ENCODE data around the gene HOMER3. TPM values are rescaled to one million over a fixed set of nuclear protein-coding genes. Genes with fewer than 3 reads are reported as not detected.

The HOMER3 gene
- total RNA-seq, 1 experiment from 2014 or later, result 58.9 TPM

DNA sequence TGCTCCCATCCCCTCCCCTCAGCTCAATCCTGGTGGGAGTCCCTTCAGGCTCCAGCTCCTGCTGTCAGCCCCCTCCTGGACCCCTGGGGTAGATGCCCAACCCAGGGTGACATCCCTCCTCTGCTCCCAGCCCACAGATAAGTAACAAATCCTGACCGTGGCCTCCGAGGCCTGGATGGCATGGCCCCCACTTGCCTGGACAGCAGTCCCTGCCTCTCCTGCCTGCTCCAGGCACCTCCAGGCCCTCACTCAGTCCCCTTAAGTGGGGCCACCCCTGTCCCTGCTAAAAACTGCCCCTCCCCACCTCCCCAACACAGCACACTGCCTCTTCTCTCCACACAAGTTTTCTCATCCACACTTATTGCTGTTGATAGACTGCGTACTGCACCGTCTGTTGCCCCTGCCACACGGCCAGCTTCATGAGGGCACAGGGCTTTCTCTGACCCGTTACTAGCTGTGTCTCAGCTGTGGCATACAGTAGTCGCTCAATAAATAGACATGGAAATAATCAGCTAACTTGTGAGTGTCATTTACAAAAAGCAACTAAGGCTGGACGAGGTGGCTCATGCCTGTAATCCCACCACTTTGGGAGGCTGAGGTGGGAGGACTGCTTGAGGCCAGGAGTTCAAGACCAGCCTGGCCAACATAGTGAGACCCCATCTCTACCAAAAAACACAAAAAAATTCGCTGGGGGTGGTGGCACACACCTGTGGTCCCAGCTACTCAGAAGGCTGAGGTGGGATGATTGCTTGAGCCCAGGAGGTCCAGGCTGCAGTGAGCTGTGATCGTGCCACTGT lies 50.9 kb downstream of the HOMER3 start:
- Mint-ChIP-seq H3K4me3 (ENCODE audit: unreplicated experiment) (no peak overlapping the region), H3K4me1 (ENCODE audit: insufficient read depth, unreplicated experiment) (no peaks in the 10 kb centered on the region), H3K36me3 (ENCODE audit: insufficient read depth, unreplicated experiment) (no peaks in the 10 kb centered on the region), H3K27ac (ENCODE audit: low read depth, unreplicated experiment) (no peak overlapping the region), H3K9me3 (ENCODE audit: unreplicated experiment) (no peaks in the 10 kb centered on the region), H3K27me3 (ENCODE audit: insufficient read depth, unreplicated experiment) (peaks cover 17% of the 10 kb centered on the region)
- TF ChIP-seq, protein P1, sequence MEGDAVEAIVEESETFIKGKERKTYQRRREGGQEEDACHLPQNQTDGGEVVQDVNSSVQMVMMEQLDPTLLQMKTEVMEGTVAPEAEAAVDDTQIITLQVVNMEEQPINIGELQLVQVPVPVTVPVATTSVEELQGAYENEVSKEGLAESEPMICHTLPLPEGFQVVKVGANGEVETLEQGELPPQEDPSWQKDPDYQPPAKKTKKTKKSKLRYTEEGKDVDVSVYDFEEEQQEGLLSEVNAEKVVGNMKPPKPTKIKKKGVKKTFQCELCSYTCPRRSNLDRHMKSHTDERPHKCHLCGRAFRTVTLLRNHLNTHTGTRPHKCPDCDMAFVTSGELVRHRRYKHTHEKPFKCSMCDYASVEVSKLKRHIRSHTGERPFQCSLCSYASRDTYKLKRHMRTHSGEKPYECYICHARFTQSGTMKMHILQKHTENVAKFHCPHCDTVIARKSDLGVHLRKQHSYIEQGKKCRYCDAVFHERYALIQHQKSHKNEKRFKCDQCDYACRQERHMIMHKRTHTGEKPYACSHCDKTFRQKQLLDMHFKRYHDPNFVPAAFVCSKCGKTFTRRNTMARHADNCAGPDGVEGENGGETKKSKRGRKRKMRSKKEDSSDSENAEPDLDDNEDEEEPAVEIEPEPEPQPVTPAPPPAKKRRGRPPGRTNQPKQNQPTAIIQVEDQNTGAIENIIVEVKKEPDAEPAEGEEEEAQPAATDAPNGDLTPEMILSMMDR (IDR thresholded peaks at IDR 0.05; ENCODE audit: unreplicated experiment), result no peak
- ChIA-PET POLR2A (interaction anchor here (0.6 kb wide), 2 partner anchors 96 to 608 kb away, joined by 4 read pairs; partner anchors contain the start of gene JUND), CTCF (interaction anchor here (0.6 to 1.3 kb wide), 4 partner anchors 24 to 622 kb away, joined by 3 to 4 read pairs (median 4); no protein-coding TSS in a partner anchor)
- intact Hi-C loops (cut with micrococcal nuclease), result no loop called here
- no peak for DNase-seq (ENCODE audit: unreplicated experiment)
- no TSS peak for BruUV-seq (replicated peaks)

GRCh38 chr19:18886972-18887371 lies 54.0 kb downstream of the HOMER3 start:
- Mint-ChIP-seq H3K9me3 (ENCODE audit: unreplicated experiment) (no peaks in the 10 kb centered on the region), H3K27me3 (ENCODE audit: insufficient read depth, unreplicated experiment) (no peaks in the 10 kb centered on the region), H3K4me1 (ENCODE audit: insufficient read depth, unreplicated experiment) (peaks cover 10% of the 10 kb centered on the region), H3K27ac (ENCODE audit: low read depth, unreplicated experiment) (no peak overlapping the region), H3K4me3 (ENCODE audit: unreplicated experiment) (no peak overlapping the region), H3K36me3 (ENCODE audit: insufficient read depth, unreplicated experiment) (no peaks in the 10 kb centered on the region)
- intact Hi-C loops (cut with micrococcal nuclease), result no loop called here
- POLR2A ChIA-PET, result no interaction called here
- CTCF ChIA-PET, result no interaction called here
- TF ChIP-seq, protein P1 (IDR thresholded peaks at IDR 0.05; ENCODE audit: unreplicated experiment), result no peak
- no TSS peak for BruUV-seq (replicated peaks)
- DNase-seq (ENCODE audit: unreplicated experiment), result no peak

DNA sequence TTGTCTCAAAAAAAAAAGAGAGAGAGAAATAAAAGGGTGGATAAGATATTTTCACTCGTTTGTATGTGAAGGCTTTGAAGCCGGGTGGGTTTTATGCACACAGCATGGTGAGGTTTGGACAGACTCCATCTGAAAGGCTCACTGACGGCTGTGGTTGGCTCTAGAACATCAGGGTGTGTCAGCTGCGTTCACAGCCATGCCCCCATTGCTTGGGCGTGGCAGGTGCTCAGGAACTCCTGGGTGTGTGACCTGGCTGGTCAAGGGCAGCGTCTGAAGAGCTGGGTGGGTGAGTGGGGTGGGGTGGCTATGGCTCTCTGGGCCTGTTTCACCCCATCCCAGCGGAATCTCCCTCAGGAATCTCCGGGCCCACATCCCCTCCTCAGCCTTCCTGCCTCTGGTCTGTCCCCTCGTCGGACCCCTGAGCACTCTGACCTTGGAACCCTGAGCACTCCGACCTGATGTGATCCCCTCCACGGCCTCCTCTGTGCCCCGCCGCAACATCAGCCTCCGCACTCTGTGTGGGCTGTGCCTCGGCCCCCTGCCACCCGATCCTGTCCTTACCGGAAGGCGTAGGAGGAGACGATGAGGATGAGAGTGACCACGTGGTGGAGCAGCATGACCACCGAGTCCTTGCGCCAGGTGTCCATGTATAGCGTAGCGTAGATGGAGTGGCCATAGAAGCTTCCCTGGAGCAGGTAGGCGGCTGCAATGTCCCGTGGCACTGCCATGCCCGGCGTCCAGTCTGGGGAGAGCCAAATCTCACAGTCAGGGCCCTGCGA lies 57.3 kb downstream of the HOMER3 start:
- no TSS peak for BruUV-seq (replicated peaks)
- ChIA-PET POLR2A (interaction anchor here (1.5 kb wide), 1 partner anchor 12 kb away, joined by 4 read pairs; no protein-coding TSS in a partner anchor), CTCF (interaction anchor here (0.6 to 1.1 kb wide), 3 partner anchors 36 to 290 kb away, joined by 3 read pairs; no protein-coding TSS in a partner anchor)
- no peak for DNase-seq (ENCODE audit: unreplicated experiment)
- Mint-ChIP-seq H3K9me3 (ENCODE audit: unreplicated experiment) (no peaks in the 10 kb centered on the region), H3K4me3 (ENCODE audit: unreplicated experiment) (no peak overlapping the region), H3K4me1 (ENCODE audit: insufficient read depth, unreplicated experiment) (peaks cover 10% of the 10 kb centered on the region), H3K27me3 (ENCODE audit: insufficient read depth, unreplicated experiment) (no peaks in the 10 kb centered on the region), H3K27ac (ENCODE audit: low read depth, unreplicated experiment) (no peak overlapping the region), H3K36me3 (ENCODE audit: insufficient read depth, unreplicated experiment) (peaks cover under 1% of the 10 kb centered on the region)
- intact Hi-C loops (cut with micrococcal nuclease), result no loop called here
- TF ChIP-seq, protein P1 (IDR thresholded peaks at IDR 0.05; ENCODE audit: unreplicated experiment), result no peak

GRCh38 chr19:18881491-18881890 lies 59.5 kb downstream of the HOMER3 start:
- intact Hi-C loops (cut with micrococcal nuclease), result no loop called here
- Mint-ChIP-seq H3K27ac (ENCODE audit: low read depth, unreplicated experiment) (no peak overlapping the region), H3K4me3 (ENCODE audit: unreplicated experiment) (no peak overlapping the region), H3K36me3 (ENCODE audit: insufficient read depth, unreplicated experiment) (peaks cover 13% of the 10 kb centered on the region), H3K9me3 (ENCODE audit: unreplicated experiment) (no peaks in the 10 kb centered on the region), H3K27me3 (ENCODE audit: insufficient read depth, unreplicated experiment) (no peaks in the 10 kb centered on the region), H3K4me1 (ENCODE audit: insufficient read depth, unreplicated experiment) (peaks cover 10% of the 10 kb centered on the region)
- ChIA-PET POLR2A (interaction anchor here (0.7 kb wide), 1 partner anchor 149 kb away, joined by 5 read pairs; no protein-coding TSS in a partner anchor), CTCF (interaction anchor here (0.7 to 2.2 kb wide), 2 partner anchors 15 to 38 kb away, joined by 4 to 15 read pairs; no protein-coding TSS in a partner anchor)
- TF ChIP-seq, protein P1 (IDR thresholded peaks at IDR 0.05; ENCODE audit: unreplicated experiment), result no peak
- BruUV-seq (replicated peaks), result no TSS peak
- no peak for DNase-seq (ENCODE audit: unreplicated experiment)
